Aorta (tissue), 5 donors: Measurements from ENCODE around the gene PPP1R3E. TPM values are rescaled to one million over a fixed set of nuclear protein-coding genes. Genes with fewer than 3 reads are reported as not detected.
"Not testable (repeated sequence)": the region's sequence is repeated elsewhere in the genome, so short reads cannot be mapped to it uniquely, and the experiment has no call there.

Experiments used
- ATAC-seq: fragments of 200-7000 bp; cut with Tn5 transposase; one replicate; pipeline ENCODE4 v1.9.1; 2022; ENCODE audit warnings: moderate library complexity; ENCODE audit not compliant: low FRiP score
- DNase-seq, 2 donors: peaks; one replicate each; pipeline ENCODE4 v3.0.0-alpha.2; 2020
- H3K27ac ChIP-seq, 2 donors: one replicate each; pipeline ENCODE4 v1.5.1; 2013; ENCODE audit warnings: low read length in 2 of 2, mild to moderate bottlenecking in 2 of 2, moderate library complexity in 2 of 2, control low read depth in 1 of 2, inconsistent platforms in 1 of 2, low read depth in 1 of 2
- H3K27me3 ChIP-seq, 2 donors: one replicate each; pipeline ENCODE4 v1.6.1; 2013; ENCODE audit warnings: control low read depth in 1 of 2, low read length in 1 of 2, mild to moderate bottlenecking in 1 of 2, moderate library complexity in 1 of 2; ENCODE audit not compliant: insufficient read depth in 2 of 2, control insufficient read depth in 1 of 2
- H3K36me3 ChIP-seq, 2 donors: one replicate each; pipeline ENCODE4 v1.6.1; 2013; ENCODE audit warnings: control low read depth in 1 of 2, low read length in 1 of 2, mild to moderate bottlenecking in 1 of 2; ENCODE audit not compliant: insufficient read depth in 2 of 2, control insufficient read depth in 1 of 2
- H3K4me1 ChIP-seq, 2 donors: one replicate each; pipeline ENCODE4 v1.6.1; 2013; ENCODE audit warnings: low read length in 2 of 2, control low read depth in 1 of 2, mild to moderate bottlenecking in 1 of 2, moderate library complexity in 1 of 2; ENCODE audit not compliant: insufficient read depth in 2 of 2, control insufficient read depth in 1 of 2
- H3K4me3 ChIP-seq, 2 donors: one replicate each; pipeline ENCODE4 v1.5.1; 2013; ENCODE audit warnings: low read length in 2 of 2, control low read depth in 1 of 2, mild to moderate bottlenecking in 1 of 2
- H3K9me3 ChIP-seq: one replicate; pipeline ENCODE4 v1.6.1; 2013; ENCODE audit warnings: mild to moderate bottlenecking, low read length; ENCODE audit not compliant: control insufficient read depth
- WGBS, 2 donors: extraction: QIAGEN DNeasy Blood & Tissue Kit; methylation state at CpG; one replicate each; pipeline ENCODE4 v1.1.7; 2013; 5-methylcytosine and 5-hydroxymethylcytosine counted together
- intact Hi-C, 2 donors: fragments of 100-400 bp; cut with DNase I; formaldehyde crosslinking; loops; one replicate each; pipeline versions ENCODE4 v1.14.2 to v1.15.0; 2022
- polyA plus RNA-seq, 2 donors: library from polyadenylated mRNA; stranded (reverse); fragments of 200-250 nt; gene quantifications; one replicate each; pipeline ENCODE4 v1.2.3, GENCODE V29; 2013
- total RNA-seq, 2 donors: library from RNA; stranded (reverse); fragmentation: NEBNext Ultra II Directional; extraction: Animal tissue kit (Norgen Biotek cat#: 25700); gene quantifications; one replicate each; pipeline ENCODE4 v1.2.1, GENCODE V29; 2021
- donor health status: healthy with polysubstance abuse.
- donor health status: Bipolar disorder and iron deficiency.
- donor health status: DM: no; HTN: no; CAD: no.
- donor health status: DM: no; HTN: no; CAD: no.
- donor health status: DM: yes; HTN: yes; CAD: no.

Gene PPP1R3E
- total and polyA plus RNA-seq, 4 donors: 4.9 to 13.8 (median 11.3) TPM

GRCh38 chr14:23286902-23287479 is 15.7 kb downstream of the PPP1R3E start:
- ATAC-seq (no peak), DNase-seq (no peak)
- H3K4me3 ChIP-seq: peak overlapping the region; percentile 41 to 70
- no peaks in the 10 kb centered on the region for H3K9me3 ChIP-seq
- WGBS, 2 donors: 39 to 49% methylated on average over 6 of the region's 6 CpGs
- intact Hi-C loops: loop anchor here in 1 of 2 donors (1.0 kb wide), 1 partner anchor 33 kb away; no protein-coding TSS in a partner anchor
- H3K27ac ChIP-seq: peak overlapping the region; percentile 65 to 76
- H3K27me3 ChIP-seq: no peaks in the 10 kb centered on the region
- no peaks in the 10 kb centered on the region for H3K36me3 ChIP-seq
- H3K4me1 ChIP-seq: no peaks in the 10 kb centered on the region

- intact Hi-C loops: loop anchor here in 1 of 2 donors (1.0 kb wide), 1 partner anchor 34 kb away; no protein-coding TSS in a partner anchor
Observed at GRCh38 chr14:23286020-23286901, 16.4 kb downstream of the PPP1R3E start, which contains the start of gene HOMEZ. TSS of gene HOMEZ (minus strand) at chr14:23286132. CDS start at chr14:23285952, 180 bp downstream.

GRCh38 chr14:23285530-23286019 is 17.1 kb downstream of the PPP1R3E start:
- H3K27ac ChIP-seq: peak overlapping the region in 1 of 2 donors; percentile 77
- DNase-seq: no peak
- peak; percentile 37 for ATAC-seq
- H3K4me3 ChIP-seq: peak overlapping the region; percentile 70 to 79
- H3K4me1 ChIP-seq: no peaks in the 10 kb centered on the region
- intact Hi-C loops: loop anchor here in 1 of 2 donors (1.0 kb wide), 1 partner anchor 35 kb away; no protein-coding TSS in a partner anchor
- H3K9me3 ChIP-seq: no peaks in the 10 kb centered on the region
- WGBS, 2 donors: 0% methylated on average over 17 to 22 of the region's 22 CpGs
- no peaks in the 10 kb centered on the region for H3K36me3 ChIP-seq
- H3K27me3 ChIP-seq: no peaks in the 10 kb centered on the region

More at GRCh38 chr14:23286020-23286901, 16.4 kb downstream of the PPP1R3E start, which contains the start of gene HOMEZ:
- ATAC-seq: peak; percentile 100
- Histone ChIP-seq H3K4me1 (no peaks in the 10 kb centered on the region), H3K27me3 (no peaks in the 10 kb centered on the region), H3K36me3 (no peaks in the 10 kb centered on the region), H3K9me3 (no peaks in the 10 kb centered on the region), H3K4me3 (peak within 1 kb of the TSS; percentile 70 to 79), H3K27ac (peak within 1 kb of the TSS; percentile 65 to 77)
- WGBS, 2 donors: 1% methylated on average over 44 to 53 of the region's 53 CpGs
- DNase-seq: peak; percentile 100

GRCh38 chr14:23284654-23285529 is 17.8 kb downstream of the PPP1R3E start:
- H3K27me3 ChIP-seq: no peaks in the 10 kb centered on the region
- DNase-seq (no peak), ATAC-seq (no peak)
- H3K4me3 ChIP-seq: peak overlapping the region; percentile 70 to 79
- no peaks in the 10 kb centered on the region for H3K9me3 ChIP-seq
- WGBS, 2 donors: 24 to 26% methylated on average over 9 of the region's 9 CpGs
- H3K4me1 ChIP-seq: no peaks in the 10 kb centered on the region
- H3K36me3 ChIP-seq: no peaks in the 10 kb centered on the region
- intact Hi-C loops: no loop called here
- peak overlapping the region in 1 of 2 donors; percentile 77 for H3K27ac ChIP-seq

- no peak overlapping the region for H3K4me3 ChIP-seq
- ATAC-seq (no peak), DNase-seq (no peak)
- H3K36me3 ChIP-seq: no peaks in the 10 kb centered on the region
- no peaks in the 10 kb centered on the region for H3K9me3 ChIP-seq
- 93 to 96% methylated on average over 6 of the region's 6 CpGs for WGBS, 2 donors
- H3K27ac ChIP-seq: no peak overlapping the region
- no peaks in the 10 kb centered on the region for H3K27me3 ChIP-seq
- H3K4me1 ChIP-seq: no peaks in the 10 kb centered on the region
- intact Hi-C loops: no loop called here
Observed at GRCh38 chr14:23281247-23281646, 21.4 kb downstream of the PPP1R3E start.

- H3K9me3 ChIP-seq, H3K36me3 ChIP-seq, H3K4me1 ChIP-seq, ATAC-seq, intact Hi-C loops, H3K4me3 ChIP-seq, H3K27me3 ChIP-seq, H3K27ac ChIP-seq, DNase-seq: not testable (repeated sequence)
- WGBS, 2 donors: 92 to 96% methylated on average over 6 of the region's 6 CpGs
Observed at GRCh38 chr14:23277928-23278327, 24.7 kb downstream of the PPP1R3E start.

- 74 to 75% methylated on average over 3 of the region's 3 CpGs for WGBS, 2 donors
- intact Hi-C loops: no loop called here
- ATAC-seq: no peak
Observed at GRCh38 chr14:23277189-23277588, 25.5 kb downstream of the PPP1R3E start.

GRCh38 chr14:23275412-23275811 is 27.2 kb downstream of the PPP1R3E start:
- no peaks in the 10 kb centered on the region for H3K9me3 ChIP-seq
- H3K4me1 ChIP-seq: no peaks in the 10 kb centered on the region
- no peaks in the 10 kb centered on the region for H3K27me3 ChIP-seq
- ATAC-seq (no peak), DNase-seq (no peak)
- H3K4me3 ChIP-seq: no peak overlapping the region
- intact Hi-C loops: no loop called here
- H3K27ac ChIP-seq: no peak overlapping the region
- WGBS, 2 donors: 94 to 95% methylated on average over 2 of the region's 2 CpGs
- H3K36me3 ChIP-seq: no peaks in the 10 kb centered on the region

More at GRCh38 chr14:23277189-23277588, 25.5 kb downstream of the PPP1R3E start:
- H3K4me1 ChIP-seq: no peaks in the 10 kb centered on the region
- H3K27ac ChIP-seq: no peak overlapping the region
- H3K27me3 ChIP-seq: no peaks in the 10 kb centered on the region
- no peaks in the 10 kb centered on the region for H3K36me3 ChIP-seq
- H3K4me3 ChIP-seq: no peak overlapping the region
- no peak for DNase-seq
- H3K9me3 ChIP-seq: no peaks in the 10 kb centered on the region
